Type B pancreatic cell (in vitro differentiated cells): ENCODE measurements around the gene SECTM1. TPM values are rescaled to one million over a fixed set of nuclear protein-coding genes. Genes with fewer than 3 reads are reported as not detected.
A peak's percentile ranks its signal among the peaks of the same experiment; 100 is the strongest.

Experiments used
- DNase-seq: peaks from one replicate; pipeline ENCODE4 v3.0.0; 2021; ENCODE audit warnings: mixed read lengths; ENCODE audit not compliant: unreplicated experiment; ENCODE audit errors: extremely low spot score
- H3K27ac Mint-ChIP-seq: 2 replicates; pipeline ENCODE4 v1.8.0; 2021; ENCODE audit warnings: mild to moderate bottlenecking, mixed read lengths
- H3K27me3 Mint-ChIP-seq: 2 replicates; pipeline ENCODE4 v1.8.0; 2021; ENCODE audit warnings: mixed read lengths
- H3K36me3 Mint-ChIP-seq: 2 replicates; pipeline ENCODE4 v1.8.0; 2021; ENCODE audit warnings: mixed read lengths
- H3K4me1 Mint-ChIP-seq: one replicate; pipeline ENCODE4 v1.8.0; 2021; ENCODE audit warnings: mixed read lengths; ENCODE audit not compliant: unreplicated experiment
- H3K4me3 Mint-ChIP-seq: 2 replicates; pipeline ENCODE4 v1.8.0; 2021; ENCODE audit warnings: mild to moderate bottlenecking, mixed read lengths
- H3K9me3 Mint-ChIP-seq: 2 replicates; pipeline ENCODE4 v1.8.0; 2021; ENCODE audit warnings: mixed read lengths
- total RNA-seq: library from RNA; stranded (reverse); gene quantifications from 2 replicates; pipeline ENCODE4 v1.2.1, GENCODE V29; 2021; ENCODE audit warnings: low replicate concordance
- TF ChIP-seq, protein P1 (sequence below): fragments of 200-600 bp; sonication (generic); conservative IDR thresholded peaks from 2 replicates; pipeline ENCODE4 v1.5.0; 2021; ENCODE audit warnings: antibody characterized with exemption, mild to moderate bottlenecking

Gene SECTM1
- total RNA-seq, 1 donor from 2014 or later, result 13.2 TPM

GRCh38 chr17:82301916-82302567, 31.5 kb downstream of the SECTM1 start:
- no peak for DNase-seq
- H3K9me3 Mint-ChIP-seq, result no peaks in the 10 kb centered on the region
- no peaks in the 10 kb centered on the region for H3K36me3 Mint-ChIP-seq
- H3K4me3 Mint-ChIP-seq, result no peak overlapping the region
- H3K4me1 Mint-ChIP-seq, result peaks cover 4% of the 10 kb centered on the region
- H3K27ac Mint-ChIP-seq, result no peak overlapping the region
- TF ChIP-seq, protein P1, sequence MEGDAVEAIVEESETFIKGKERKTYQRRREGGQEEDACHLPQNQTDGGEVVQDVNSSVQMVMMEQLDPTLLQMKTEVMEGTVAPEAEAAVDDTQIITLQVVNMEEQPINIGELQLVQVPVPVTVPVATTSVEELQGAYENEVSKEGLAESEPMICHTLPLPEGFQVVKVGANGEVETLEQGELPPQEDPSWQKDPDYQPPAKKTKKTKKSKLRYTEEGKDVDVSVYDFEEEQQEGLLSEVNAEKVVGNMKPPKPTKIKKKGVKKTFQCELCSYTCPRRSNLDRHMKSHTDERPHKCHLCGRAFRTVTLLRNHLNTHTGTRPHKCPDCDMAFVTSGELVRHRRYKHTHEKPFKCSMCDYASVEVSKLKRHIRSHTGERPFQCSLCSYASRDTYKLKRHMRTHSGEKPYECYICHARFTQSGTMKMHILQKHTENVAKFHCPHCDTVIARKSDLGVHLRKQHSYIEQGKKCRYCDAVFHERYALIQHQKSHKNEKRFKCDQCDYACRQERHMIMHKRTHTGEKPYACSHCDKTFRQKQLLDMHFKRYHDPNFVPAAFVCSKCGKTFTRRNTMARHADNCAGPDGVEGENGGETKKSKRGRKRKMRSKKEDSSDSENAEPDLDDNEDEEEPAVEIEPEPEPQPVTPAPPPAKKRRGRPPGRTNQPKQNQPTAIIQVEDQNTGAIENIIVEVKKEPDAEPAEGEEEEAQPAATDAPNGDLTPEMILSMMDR, result no peak
- no peaks in the 10 kb centered on the region for H3K27me3 Mint-ChIP-seq

GRCh38 chr17:82301300-82301915, 32.2 kb downstream of the SECTM1 start:
- H3K36me3 Mint-ChIP-seq, result no peaks in the 10 kb centered on the region
- H3K27me3 Mint-ChIP-seq, result no peaks in the 10 kb centered on the region
- H3K4me1 Mint-ChIP-seq, result peaks cover 4% of the 10 kb centered on the region
- H3K4me3 Mint-ChIP-seq, result no peak overlapping the region
- TF ChIP-seq, protein P1, result no peak
- no peak overlapping the region for H3K27ac Mint-ChIP-seq
- DNase-seq, result no peak
- H3K9me3 Mint-ChIP-seq, result no peaks in the 10 kb centered on the region

DNA sequence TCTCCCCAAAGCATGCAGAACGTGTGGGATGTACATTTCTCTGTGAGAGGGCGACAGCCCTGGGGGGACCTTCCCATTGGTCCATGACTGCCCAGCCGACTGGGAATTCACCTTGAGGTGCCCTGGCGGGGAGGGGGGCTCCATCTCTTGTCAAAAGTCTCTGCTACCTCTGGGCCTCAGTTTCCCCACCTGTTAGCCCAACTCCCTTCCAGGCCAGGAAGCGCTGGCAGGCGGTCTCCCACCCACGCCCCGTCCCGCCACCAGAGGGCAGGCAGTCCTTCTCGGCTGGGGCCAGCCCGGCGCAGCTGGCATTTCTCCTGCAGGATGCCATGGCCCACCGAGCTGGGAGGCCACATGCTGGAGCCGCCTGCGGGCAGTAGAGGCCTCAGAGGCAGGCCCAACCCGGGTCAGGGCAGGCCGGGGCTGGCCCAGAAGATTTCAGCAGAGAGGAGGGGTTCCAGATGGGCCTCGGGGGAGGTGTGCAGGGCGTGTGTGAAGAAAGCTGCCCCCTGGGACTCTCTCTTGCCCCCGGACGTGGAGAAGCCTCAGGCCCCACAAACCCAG, 32.8 kb downstream of the SECTM1 start:
- H3K9me3 Mint-ChIP-seq, result no peaks in the 10 kb centered on the region
- no peak overlapping the region for H3K4me3 Mint-ChIP-seq
- no peaks in the 10 kb centered on the region for H3K36me3 Mint-ChIP-seq
- peaks cover 4% of the 10 kb centered on the region for H3K4me1 Mint-ChIP-seq
- TF ChIP-seq, protein P1, result peak; percentile 80
- no peaks in the 10 kb centered on the region for H3K27me3 Mint-ChIP-seq
- H3K27ac Mint-ChIP-seq, result no peak overlapping the region
- DNase-seq, result no peak

- H3K27me3 Mint-ChIP-seq, result no peaks in the 10 kb centered on the region
- no peaks in the 10 kb centered on the region for H3K36me3 Mint-ChIP-seq
- TF ChIP-seq, protein P1, result no peak
- H3K27ac Mint-ChIP-seq, result peak overlapping the region; percentile 46
- no peaks in the 10 kb centered on the region for H3K9me3 Mint-ChIP-seq
- no peak overlapping the region for H3K4me3 Mint-ChIP-seq
- no peak for DNase-seq
- peaks cover 8% of the 10 kb centered on the region for H3K4me1 Mint-ChIP-seq
These were observed 33.3 kb downstream of the SECTM1 start for GRCh38 chr17:82300228-82300627.

DNA sequence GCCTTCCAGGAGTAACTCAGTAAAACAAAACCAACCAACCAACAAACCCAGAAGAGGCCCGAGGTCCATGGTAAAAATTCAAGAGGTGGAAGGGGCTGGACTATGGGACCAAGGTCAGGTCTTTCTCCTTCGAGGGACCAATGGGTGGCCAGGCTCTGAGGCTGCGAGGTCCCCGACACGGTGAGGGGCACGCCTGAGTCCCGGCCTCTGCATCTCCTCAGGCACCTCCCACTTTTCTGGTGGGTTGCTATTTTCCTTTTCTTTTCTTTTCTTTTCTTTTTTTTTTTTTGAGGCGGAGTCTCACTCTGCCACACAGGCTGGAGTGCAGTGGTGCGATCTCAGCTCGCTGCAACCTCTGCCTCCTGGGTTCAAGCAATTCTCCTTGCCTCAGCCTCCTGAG, 34.1 kb downstream of the SECTM1 start:
- DNase-seq, result no peak
- Mint-ChIP-seq H3K4me1 (peaks cover 13% of the 10 kb centered on the region), H3K27ac (no peak overlapping the region), H3K4me3 (no peak overlapping the region), H3K9me3 (no peaks in the 10 kb centered on the region), H3K27me3 (no peaks in the 10 kb centered on the region), H3K36me3 (no peaks in the 10 kb centered on the region)
- TF ChIP-seq, protein P1, result no peak
